Sigmoid colon (tissue), 7 donors: ENCODE results near the gene MRPS27. TPM values are rescaled to one million over a fixed set of nuclear protein-coding genes. Genes with fewer than 3 reads are reported as not detected.
A peak's percentile ranks its signal among the peaks of the same experiment; 100 is the strongest.

Experiments used
- DNase-seq: peaks from one replicate; pipeline ENCODE4 v3.0.0-alpha.2; 2019
- H3K27ac ChIP-seq, 4 donors: fragments of 200-600 bp; sonication (generic); one replicate each; pipeline ENCODE4 v1.5.1; 2016 to 2019; ENCODE audit warnings: mild to moderate bottlenecking in 1 of 4
- H3K27me3 ChIP-seq, 3 donors: fragments of 200-600 bp; sonication (generic); one replicate each; pipeline ENCODE4 v1.5.1; 2019; ENCODE audit warnings: mild to moderate bottlenecking in 1 of 3
- H3K36me3 ChIP-seq, 4 donors: fragments of 200-600 bp; sonication (generic); one replicate each; pipeline ENCODE4 v1.5.1; 2016 to 2019
- H3K4me1 ChIP-seq, 4 donors: fragments of 200-600 bp; sonication (generic); one replicate each; pipeline ENCODE4 v1.5.1; 2017 to 2019
- H3K4me3 ChIP-seq, 4 donors: fragments of 200-600 bp; sonication (generic); one replicate each; pipeline ENCODE4 v1.5.1; 2017 to 2019; ENCODE audit warnings: mild to moderate bottlenecking in 2 of 4, moderate library complexity in 1 of 4
- H3K9me3 ChIP-seq, 4 donors: fragments of 200-600 bp in 3 of 4; sonication (generic) in 3 of 4; one replicate each; pipeline versions ENCODE4 v1.5.1 to v1.6.1; 2013 to 2019
- CTCF ChIP-seq, 4 experiments: fragments of 450-650 bp in 3 of 4; fragments of 200-600 bp in 1 of 4; IDR thresholded peaks; one replicate each; pipeline ENCODE4 v1.5.1; 2016 to 2019; ENCODE audit warnings: antibody characterized with exemption in 4 of 4, mild to moderate bottlenecking in 3 of 4, moderate library complexity in 2 of 4
- EP300 ChIP-seq, 4 donors: sonication (generic); formaldehyde crosslinking; IDR thresholded peaks; one replicate each; pipeline ENCODE4 v1.6.1; 2017; ENCODE audit warnings: antibody characterized with exemption in 4 of 4
- POLR2A ChIP-seq, 2 donors: fragments of 450-650 bp; IDR thresholded peaks; one replicate each; pipeline ENCODE4 v1.6.1; 2016; ENCODE audit warnings: antibody characterized with exemption in 2 of 2, mild to moderate bottlenecking in 2 of 2, moderate library complexity in 2 of 2
- POLR2AphosphoS5 ChIP-seq, 4 donors: sonication (generic); formaldehyde crosslinking; IDR thresholded peaks; one replicate each; pipeline ENCODE4 v1.6.1; 2017; ENCODE audit warnings: antibody characterized with exemption in 4 of 4
- WGBS, 2 donors: extraction: QIAGEN DNeasy Blood & Tissue Kit; methylation state at CpG; one replicate each; pipeline ENCODE4 v1.1.7; 2013; 5-methylcytosine and 5-hydroxymethylcytosine counted together
- intact Hi-C: fragments of 100-400 bp; cut with DNase I; formaldehyde crosslinking; loops from one replicate; pipeline ENCODE4 v1.15.1; 2023
- polyA plus RNA-seq, 3 donors: library from polyadenylated mRNA; stranded (reverse); fragments of 200-250 nt; gene quantifications; one replicate each; pipeline ENCODE4 v1.2.3, GENCODE V29; 2013
- total RNA-seq, 4 donors: library from RNA; depleted of rRNA; stranded (reverse); fragments of >200 nt; gene quantifications; one replicate each; pipeline ENCODE4 v1.1.0, GENCODE V29; 2016
- donor health status: healthy with polysubstance abuse.
- donor health status: Bipolar disorder and iron deficiency.
- donor health status: healthy.

MRPS27 gene
- total and polyA plus RNA-seq, 7 donors: 23.1 to 64.0 (median 44.8) TPM

- peaks cover 0 to 54% (median 45%) of the 10 kb centered on the region in 4 donors for H3K4me1 ChIP-seq
- TF ChIP-seq CTCF (IDR thresholded peaks at IDR 0.05) (no peak), EP300 (IDR thresholded peaks at IDR 0.05) (no peak), POLR2AphosphoS5 (IDR thresholded peaks at IDR 0.05) (peak in 2 of 4 donors; percentile 20 to 58)
- no peak for DNase-seq
- no peaks in the 10 kb centered on the region for H3K27me3 ChIP-seq
- intact Hi-C loops: no loop called here
- no peaks in the 10 kb centered on the region for H3K9me3 ChIP-seq
- WGBS, 2 donors: 88% methylated on average over 5 of the region's 5 CpGs
- no peak overlapping the region for H3K4me3 ChIP-seq
- H3K36me3 ChIP-seq: no peaks in the 10 kb centered on the region
- H3K27ac ChIP-seq: peak overlapping the region in 3 of 4 donors; percentile 54 to 69 (median 58)
Measured at GRCh38 chr5:72265032-72265877, 54.8 kb downstream of the MRPS27 start.

GRCh38 chr5:72256536-72256935 lies 63.5 kb downstream of the MRPS27 start:
- Histone ChIP-seq H3K9me3 (no peaks in the 10 kb centered on the region), H3K27me3 (no peaks in the 10 kb centered on the region), H3K4me3 (no peak overlapping the region), H3K27ac (no peak overlapping the region), H3K36me3 (no peaks in the 10 kb centered on the region), H3K4me1 (peaks cover 0 to 16% (median 14%) of the 10 kb centered on the region in 4 donors)
- no peak for TF ChIP-seq CTCF (IDR thresholded peaks at IDR 0.05)
- TF ChIP-seq EP300 (IDR thresholded peaks at IDR 0.05): no peak
- no peak for TF ChIP-seq POLR2A (IDR thresholded peaks at IDR 0.05)
- TF ChIP-seq POLR2AphosphoS5 (IDR thresholded peaks at IDR 0.05): no peak
- intact Hi-C loops: no loop called here
- WGBS, 2 donors: 85 to 96% methylated on average over 2 of the region's 2 CpGs
- no peak for DNase-seq

- no peak for TF ChIP-seq POLR2AphosphoS5 (IDR thresholded peaks at IDR 0.05)
- no peak for TF ChIP-seq EP300 (IDR thresholded peaks at IDR 0.05)
- TF ChIP-seq CTCF (IDR thresholded peaks at IDR 0.05): no peak
- no peak for TF ChIP-seq POLR2A (IDR thresholded peaks at IDR 0.05)
- no peak overlapping the region for H3K4me3 ChIP-seq
- intact Hi-C loops: no loop called here
- no peaks in the 10 kb centered on the region for H3K36me3 ChIP-seq
- WGBS, 2 donors: 27 to 67% methylated on average over 2 of the region's 2 CpGs
- peaks cover 0 to 21% (median 17%) of the 10 kb centered on the region in 4 donors for H3K4me1 ChIP-seq
- H3K9me3 ChIP-seq: no peaks in the 10 kb centered on the region
- no peaks in the 10 kb centered on the region for H3K27me3 ChIP-seq
- no peak for DNase-seq
- no peak overlapping the region for H3K27ac ChIP-seq
Measured at GRCh38 chr5:72255670-72256069, 64.4 kb downstream of the MRPS27 start.

GRCh38 chr5:72255237-72255636 lies 64.8 kb downstream of the MRPS27 start:
- no peaks in the 10 kb centered on the region for H3K27me3 ChIP-seq
- no peak for DNase-seq
- no peak overlapping the region for H3K27ac ChIP-seq
- no peaks in the 10 kb centered on the region for H3K9me3 ChIP-seq
- peaks cover 0 to 21% (median 17%) of the 10 kb centered on the region in 4 donors for H3K4me1 ChIP-seq
- intact Hi-C loops: no loop called here
- H3K36me3 ChIP-seq: no peaks in the 10 kb centered on the region
- H3K4me3 ChIP-seq: no peak overlapping the region
- WGBS, 2 donors: 27 to 77% methylated on average over 3 of the region's 3 CpGs
- TF ChIP-seq POLR2A (IDR thresholded peaks at IDR 0.05): no peak
- TF ChIP-seq POLR2AphosphoS5 (IDR thresholded peaks at IDR 0.05): no peak
- TF ChIP-seq EP300 (IDR thresholded peaks at IDR 0.05): no peak

- no peak for TF ChIP-seq CTCF (IDR thresholded peaks at IDR 0.05)
- no peaks in the 10 kb centered on the region for H3K9me3 ChIP-seq
- no peak for DNase-seq
- peaks cover 0 to 39% (median 33%) of the 10 kb centered on the region in 4 donors for H3K4me1 ChIP-seq
- no peak overlapping the region for H3K4me3 ChIP-seq
- no peaks in the 10 kb centered on the region for H3K27me3 ChIP-seq
- no peaks in the 10 kb centered on the region for H3K36me3 ChIP-seq
- peak overlapping the region in 1 of 4 donors; percentile 10 for H3K27ac ChIP-seq
- WGBS, 2 donors: 94 to 95% methylated on average over 5 of the region's 5 CpGs
- intact Hi-C loops: no loop called here
Measured at GRCh38 chr5:72252574-72253155, 67.4 kb downstream of the MRPS27 start.
